ENCODE results near the gene DNAH10. TPM values are rescaled to one million over a fixed set of nuclear protein-coding genes. Genes with fewer than 3 reads are reported as not detected.

The DNAH10 gene
- total and polyA plus RNA-seq, 2 experiments from 2014 or later, result 0.11 to 0.44 TPM

GRCh38 chr12:123882161-123882705 lies 120.1 kb downstream of the DNAH10 start:
- Histone ChIP-seq H3K79me2 (ENCODE audit: insufficient read depth) (no peaks in the 10 kb centered on the region), H3K4me2 (ENCODE audit: unreplicated experiment) (no peak overlapping the region), H3K9me2 (ENCODE audit: insufficient read depth) (no peaks in the 10 kb centered on the region), H3K27me3 (replicated peaks; ENCODE audit: insufficient read depth) (peaks cover 29% of the 10 kb centered on the region), H3F3A (ENCODE audit: insufficient read depth) (no peaks in the 10 kb centered on the region), H4K20me1 (ENCODE audit: insufficient read depth) (no peaks in the 10 kb centered on the region), H3K4me3 (no peak overlapping the region), H3K9ac (no peak overlapping the region), H3K27ac (no peak overlapping the region), H2AFZ (no peak overlapping the region), H3K4me1 (ENCODE audit: insufficient read depth) (no peaks in the 10 kb centered on the region), H3K36me3 (ENCODE audit: low read depth) (no peaks in the 10 kb centered on the region), H3K9me3 (ENCODE audit: low read depth) (no peaks in the 10 kb centered on the region)
- 61 to 74% methylated on average over 8 of the region's 8 CpGs for WGBS, 2 experiments (ENCODE audit: low coverage in 1 of 2, low lambda C conversion rate in 2 of 2, missing lambda C conversion rate in 2 of 2)
- in situ Hi-C loops (cut with MboI), result no loop called here
- TF ChIP-seq EZH2 (IDR thresholded peaks at IDR 0.05; ENCODE audit: insufficient read depth, poor library complexity, severe bottlenecking) (no peak), EZH2phosphoT487 (IDR thresholded peaks at IDR 0.05; ENCODE audit: insufficient read depth, low read depth) (no peak)
- no peak for DNase-seq

- Histone ChIP-seq H3K79me2 (ENCODE audit: insufficient read depth) (no peaks in the 10 kb centered on the region), H3K9me3 (ENCODE audit: low read depth) (no peaks in the 10 kb centered on the region), H3K27me3 (replicated peaks; ENCODE audit: insufficient read depth) (peaks cover 41% of the 10 kb centered on the region), H3K4me1 (ENCODE audit: insufficient read depth) (no peaks in the 10 kb centered on the region), H3K9ac (no peak overlapping the region), H3K27ac (no peak overlapping the region), H2AFZ (no peak overlapping the region), H3K4me3 (no peak overlapping the region), H3K9me2 (ENCODE audit: insufficient read depth) (no peaks in the 10 kb centered on the region), H3K36me3 (ENCODE audit: low read depth) (no peaks in the 10 kb centered on the region), H3F3A (ENCODE audit: insufficient read depth) (no peaks in the 10 kb centered on the region), H3K4me2 (ENCODE audit: unreplicated experiment) (no peak overlapping the region), H4K20me1 (ENCODE audit: insufficient read depth) (no peaks in the 10 kb centered on the region)
- DNase-seq, result no peak
- in situ Hi-C loops (cut with MboI), result no loop called here
- 67 to 76% methylated on average over 12 to 13 of the region's 13 CpGs for WGBS, 2 experiments (ENCODE audit: low coverage in 1 of 2, low lambda C conversion rate in 2 of 2, missing lambda C conversion rate in 2 of 2)
- TF ChIP-seq EZH2phosphoT487 (IDR thresholded peaks at IDR 0.05; ENCODE audit: insufficient read depth, low read depth) (no peak), EZH2 (IDR thresholded peaks at IDR 0.05; ENCODE audit: insufficient read depth, poor library complexity, severe bottlenecking) (no peak)
Observed at GRCh38 chr12:123886258-123886657, 124.2 kb downstream of the DNAH10 start.

- H3K9me3 ChIP-seq (ENCODE audit: low read depth), result no peaks in the 10 kb centered on the region
- no peaks in the 10 kb centered on the region for H3K79me2 ChIP-seq (ENCODE audit: insufficient read depth)
- peaks cover 41% of the 10 kb centered on the region for H3K27me3 ChIP-seq (replicated peaks; ENCODE audit: insufficient read depth)
- H3K9ac ChIP-seq, result no peak overlapping the region
- H2AFZ ChIP-seq, result no peak overlapping the region
- in situ Hi-C loops (cut with MboI), result no loop called here
- H3K27ac ChIP-seq, result no peak overlapping the region
- H3K36me3 ChIP-seq (ENCODE audit: low read depth), result no peaks in the 10 kb centered on the region
- WGBS, 2 experiments (ENCODE audit: low coverage in 1 of 2, low lambda C conversion rate in 2 of 2, missing lambda C conversion rate in 2 of 2), result 30 to 32% methylated on average over 22 of the region's 22 CpGs
- no peak for DNase-seq
- no peaks in the 10 kb centered on the region for H4K20me1 ChIP-seq (ENCODE audit: insufficient read depth)
- H3K4me3 ChIP-seq, result no peak overlapping the region
- no peaks in the 10 kb centered on the region for H3K4me1 ChIP-seq (ENCODE audit: insufficient read depth)
- no peaks in the 10 kb centered on the region for H3K9me2 ChIP-seq (ENCODE audit: insufficient read depth)
- H3K4me2 ChIP-seq (ENCODE audit: unreplicated experiment), result no peak overlapping the region
- TF ChIP-seq EZH2 (IDR thresholded peaks at IDR 0.05; ENCODE audit: insufficient read depth, poor library complexity, severe bottlenecking) (no peak), EZH2phosphoT487 (IDR thresholded peaks at IDR 0.05; ENCODE audit: insufficient read depth, low read depth) (no peak)
- H3F3A ChIP-seq (ENCODE audit: insufficient read depth), result no peaks in the 10 kb centered on the region
Observed at GRCh38 chr12:123886931-123887582, 125.0 kb downstream of the DNAH10 start.

GRCh38 chr12:123888989-123889388 lies 126.9 kb downstream of the DNAH10 start:
- Histone ChIP-seq H2AFZ (no peak overlapping the region), H3K4me1 (ENCODE audit: insufficient read depth) (no peaks in the 10 kb centered on the region), H3K9me2 (ENCODE audit: insufficient read depth) (no peaks in the 10 kb centered on the region), H3K9ac (no peak overlapping the region), H3K27me3 (replicated peaks; ENCODE audit: insufficient read depth) (peaks cover 37% of the 10 kb centered on the region), H3F3A (ENCODE audit: insufficient read depth) (no peaks in the 10 kb centered on the region), H4K20me1 (ENCODE audit: insufficient read depth) (no peaks in the 10 kb centered on the region), H3K36me3 (ENCODE audit: low read depth) (no peaks in the 10 kb centered on the region), H3K4me3 (no peak overlapping the region), H3K4me2 (ENCODE audit: unreplicated experiment) (no peak overlapping the region), H3K79me2 (ENCODE audit: insufficient read depth) (no peaks in the 10 kb centered on the region), H3K9me3 (ENCODE audit: low read depth) (no peaks in the 10 kb centered on the region), H3K27ac (no peak overlapping the region)
- TF ChIP-seq EZH2 (IDR thresholded peaks at IDR 0.05; ENCODE audit: insufficient read depth, poor library complexity, severe bottlenecking), result no peak
- TF ChIP-seq EZH2phosphoT487 (IDR thresholded peaks at IDR 0.05; ENCODE audit: insufficient read depth, low read depth), result no peak
- no peak for DNase-seq
- in situ Hi-C loops (cut with MboI), result no loop called here
- 41 to 45% methylated on average over 12 of the region's 12 CpGs for WGBS, 2 experiments (ENCODE audit: low coverage in 1 of 2, low lambda C conversion rate in 2 of 2, missing lambda C conversion rate in 2 of 2)
